EH (cell line): Measurements from ENCODE around the gene PUM1.

ENCODE experiments used
- DNase-seq: peaks from one replicate; pipeline ENCODE4 v3.0.0-alpha.2; 2015; ENCODE audit warnings: low read depth

PUM1 gene

GRCh38 chr1:31029026-31029425 is 36.5 kb downstream of the PUM1 start:
- peak; percentile 63 for DNase-seq

GRCh38 chr1:31027693-31028526 is 37.6 kb downstream of the PUM1 start:
- peak; percentile 27 for DNase-seq

- DNase-seq = no peak
Observed at GRCh38 chr1:31022259-31022658, 43.3 kb downstream of the PUM1 start.

- no peak for DNase-seq
Observed at GRCh38 chr1:31020007-31020790, 45.3 kb downstream of the PUM1 start.

GRCh38 chr1:31019401-31019800 is 46.1 kb downstream of the PUM1 start:
- no peak for DNase-seq

- DNase-seq = no peak
Observed at GRCh38 chr1:31016868-31017267, 48.6 kb downstream of the PUM1 start.

- DNase-seq = peak; percentile 44
Observed at GRCh38 chr1:31013187-31013864, 52.2 kb downstream of the PUM1 start.

- no peak for DNase-seq
Observed at GRCh38 chr1:31012210-31012924, 53.1 kb downstream of the PUM1 start.

- no peak for DNase-seq
Observed at GRCh38 chr1:31011719-31012118, 53.8 kb downstream of the PUM1 start.

- DNase-seq = peak; percentile 69
Observed at GRCh38 chr1:31010086-31010989, 55.2 kb downstream of the PUM1 start.

- peak; percentile 97 for DNase-seq
Observed at GRCh38 chr1:31007462-31007991, 58.0 kb downstream of the PUM1 start.

GRCh38 chr1:31006747-31007146 is 58.8 kb downstream of the PUM1 start:
- no peak for DNase-seq

GRCh38 chr1:31005617-31006166 is 59.8 kb downstream of the PUM1 start:
- DNase-seq = no peak

- no peak for DNase-seq
Observed at GRCh38 chr1:31005198-31005597, 60.3 kb downstream of the PUM1 start.

- no peak for DNase-seq
Observed at GRCh38 chr1:31004231-31004621, 61.3 kb downstream of the PUM1 start.

- DNase-seq = no peak
Observed at GRCh38 chr1:31003613-31004230, 61.8 kb downstream of the PUM1 start.

GRCh38 chr1:31000301-31000700 is 65.2 kb downstream of the PUM1 start:
- no peak for DNase-seq

- no peak for DNase-seq
Observed at GRCh38 chr1:30998887-30999286, 66.6 kb downstream of the PUM1 start.

GRCh38 chr1:30998171-30998570 is 67.3 kb downstream of the PUM1 start:
- no peak for DNase-seq

GRCh38 chr1:30997463-30998057 is 68.0 kb downstream of the PUM1 start:
- no peak for DNase-seq
